Measurements from ENCODE around the gene PKIG. TPM values are rescaled to one million over a fixed set of nuclear protein-coding genes. Genes with fewer than 3 reads are reported as not detected.

PKIG gene
- polyA plus RNA-seq, 3 donors, result 0.67 to 1.4 (median 0.84) TPM

- no peaks in the 10 kb centered on the region for H3K36me3 Mint-ChIP-seq
- 29% methylated on average over 1 of the region's 6 CpGs for WGBS (ENCODE audit: insufficient coverage)
- Histone ChIP-seq H3K9me3 (replicated peaks in 1 of 2; ENCODE audit: control insufficient read depth in 1 of 2, insufficient read depth in 1 of 2, low read length in 2 of 2) (no peaks in the 10 kb centered on the region), H3K27ac (ENCODE audit: low read depth in 1 of 2, low read length in 2 of 2) (no peak overlapping the region), H3K4me2 (replicated peaks; ENCODE audit: extremely low read depth, low read length, poor library complexity, severe bottlenecking) (no peak overlapping the region), H3K36me3 (replicated peaks in 1 of 2; ENCODE audit: control insufficient read depth in 1 of 2, insufficient read depth in 2 of 2, low read length in 2 of 2) (no peaks in the 10 kb centered on the region), H3K27me3 (ENCODE audit: control insufficient read depth in 2 of 2, insufficient read depth in 2 of 2, low read length in 2 of 2) (no peaks in the 10 kb centered on the region), H3K4me1 (ENCODE audit: control insufficient read depth in 1 of 2, insufficient read depth in 2 of 2, low read length in 2 of 2) (no peaks in the 10 kb centered on the region), H2AFZ (ENCODE audit: insufficient read depth, low read depth, low read length, poor library complexity, severe bottlenecking) (no peak overlapping the region), H3K4me3 (replicated peaks in 1 of 3; ENCODE audit: low read depth in 2 of 3, low read length in 3 of 3) (no peak overlapping the region), H3K9ac (ENCODE audit: insufficient read depth, low read length, poor library complexity, severe bottlenecking) (no peak overlapping the region), H3K79me2 (ENCODE audit: insufficient read depth, low read length) (no peaks in the 10 kb centered on the region), H4K20me1 (ENCODE audit: insufficient read depth, low read length) (no peaks in the 10 kb centered on the region)
- no peak overlapping the region for H3K4me3 Mint-ChIP-seq
- DNase-seq, result no peak
- H3K4me1 Mint-ChIP-seq, result no peaks in the 10 kb centered on the region
- TF ChIP-seq CTCF (IDR thresholded peaks at IDR 0.05), result no peak
- intact Hi-C loops (cut with micrococcal nuclease), result no loop called here
- peaks cover 0 to 4% (median 0%) of the 10 kb centered on the region in 3 donors for H3K27me3 Mint-ChIP-seq (ENCODE audit: low read depth in 3 of 3)
- H3K27ac Mint-ChIP-seq, result no peak overlapping the region
- no peaks in the 10 kb centered on the region for H3K9me3 Mint-ChIP-seq
Observed at GRCh38 chr20:44552950-44553908, 29.1 kb upstream of the PKIG start.

GRCh38 chr20:44559302-44559701 lies 23.1 kb upstream of the PKIG start:
- Histone ChIP-seq H3K27me3 (ENCODE audit: control insufficient read depth in 2 of 2, insufficient read depth in 2 of 2, low read length in 2 of 2) (no peaks in the 10 kb centered on the region), H3K9me3 (replicated peaks in 1 of 2; ENCODE audit: control insufficient read depth in 1 of 2, insufficient read depth in 1 of 2, low read length in 2 of 2) (no peaks in the 10 kb centered on the region), H2AFZ (ENCODE audit: insufficient read depth, low read depth, low read length, poor library complexity, severe bottlenecking) (no peak overlapping the region), H3K27ac (ENCODE audit: low read depth in 1 of 2, low read length in 2 of 2) (no peak overlapping the region), H3K4me3 (replicated peaks in 1 of 3; ENCODE audit: low read depth in 2 of 3, low read length in 3 of 3) (no peak overlapping the region), H4K20me1 (ENCODE audit: insufficient read depth, low read length) (no peaks in the 10 kb centered on the region), H3K4me1 (ENCODE audit: control insufficient read depth in 1 of 2, insufficient read depth in 2 of 2, low read length in 2 of 2) (no peaks in the 10 kb centered on the region), H3K4me2 (replicated peaks; ENCODE audit: extremely low read depth, low read length, poor library complexity, severe bottlenecking) (no peak overlapping the region), H3K36me3 (replicated peaks in 1 of 2; ENCODE audit: control insufficient read depth in 1 of 2, insufficient read depth in 2 of 2, low read length in 2 of 2) (no peaks in the 10 kb centered on the region), H3K9ac (ENCODE audit: insufficient read depth, low read length, poor library complexity, severe bottlenecking) (no peak overlapping the region), H3K79me2 (ENCODE audit: insufficient read depth, low read length) (no peaks in the 10 kb centered on the region)
- no peak for DNase-seq
- no peak overlapping the region for H3K27ac Mint-ChIP-seq
- no peak overlapping the region for H3K4me3 Mint-ChIP-seq
- H3K9me3 Mint-ChIP-seq, result no peaks in the 10 kb centered on the region
- intact Hi-C loops (cut with micrococcal nuclease), result no loop called here
- H3K4me1 Mint-ChIP-seq, result no peaks in the 10 kb centered on the region
- H3K36me3 Mint-ChIP-seq, result no peaks in the 10 kb centered on the region
- no peak for TF ChIP-seq CTCF (IDR thresholded peaks at IDR 0.05)
- peaks cover 0 to 1% (median 0%) of the 10 kb centered on the region in 3 donors for H3K27me3 Mint-ChIP-seq (ENCODE audit: low read depth in 3 of 3)
